GM21526 (cell line): ENCODE results near the gene LAMB1.
"Not testable (repeated sequence)": the region's sequence is repeated elsewhere in the genome, so short reads cannot be mapped to it uniquely, and the experiment has no call there.

Source experiments
- ATAC-seq: cut with Tn5 transposase; IDR thresholded peaks from one replicate; pipeline ENCODE4 v1.9.1; 2021; ENCODE audit warnings: moderate library complexity; ENCODE audit not compliant: unreplicated experiment, low FRiP score

Gene LAMB1

GRCh38 chr7:107889992-107890391 lies 113.0 kb downstream of the LAMB1 start:
- ATAC-seq, result no peak

- ATAC-seq, result not testable (repeated sequence)
Measured at GRCh38 chr7:107887827-107888226, 115.1 kb downstream of the LAMB1 start.

GRCh38 chr7:107884066-107884818 lies 118.7 kb downstream of the LAMB1 start:
- no peak for ATAC-seq

- no peak for ATAC-seq
Measured at GRCh38 chr7:107882766-107883165, 120.2 kb downstream of the LAMB1 start.

GRCh38 chr7:107879400-107880035 lies 123.4 kb downstream of the LAMB1 start:
- ATAC-seq, result peak; percentile 65

GRCh38 chr7:107878636-107879035 lies 124.3 kb downstream of the LAMB1 start:
- ATAC-seq, result no peak

- no peak for ATAC-seq
Measured at GRCh38 chr7:107877731-107878382, 125.1 kb downstream of the LAMB1 start.

- no peak for ATAC-seq
Measured at GRCh38 chr7:107876916-107877315, 126.0 kb downstream of the LAMB1 start.

GRCh38 chr7:107874605-107875446 lies 128.1 kb downstream of the LAMB1 start:
- ATAC-seq, result no peak

- no peak for ATAC-seq
Measured at GRCh38 chr7:107874111-107874510, 128.8 kb downstream of the LAMB1 start.
